Stimulated activated CD4-positive, alpha-beta T cell treated with anti-CD3 and anti-CD28 coated beads, Interleukin-1b, Interleukin-23, amount 100 ng/mL, for 1 hour (primary cell): ENCODE data around the gene ZNF677.
"Not testable (repeated sequence)": the region's sequence is repeated elsewhere in the genome, so short reads cannot be mapped to it uniquely, and the experiment has no call there.

Source experiments
- DNase-seq, 2 donors: peaks; one replicate each; pipeline ENCODE4 v3.0.0-alpha.2; 2020; ENCODE audit warnings: low read depth in 2 of 2

Gene ZNF677

GRCh38 chr19:53193535-53194222 is 61.0 kb downstream of the ZNF677 start:
- no peak for DNase-seq

GRCh38 chr19:53192771-53193534 is 61.7 kb downstream of the ZNF677 start, which contains the start of gene ZNF665:
Gene ZNF665 (minus strand): TSS chr19:53193358. CDS start chr19:53182898, 10,460 bp downstream.
- peak; percentile 30 to 46 for DNase-seq

- DNase-seq: no peak
These were observed 64.4 kb downstream of the ZNF677 start for GRCh38 chr19:53190253-53190652.

- DNase-seq: not testable (repeated sequence)
These were observed 64.9 kb downstream of the ZNF677 start for GRCh38 chr19:53189691-53190198.
